Spleen (tissue), 7 donors: ENCODE data around the gene NFATC2.

ENCODE experiments used
- POLR2AphosphoS5 ChIP-seq, 3 donors: sonication (generic); formaldehyde crosslinking; IDR thresholded peaks; one replicate each; pipeline ENCODE4 v1.5.1; 2017; ENCODE audit warnings: antibody characterized with exemption in 3 of 3
- TF ChIP-seq, protein P1 (sequence below), 11 experiments: fragments of 200-600 bp in 7 of 11; fragments of 450-650 bp in 4 of 11; sonication (generic) in 4 of 11; IDR thresholded peaks in 8 of 11; conservative IDR thresholded peaks in 3 of 11; 1 replicate in 7 of 11; 2 replicates in 4 of 11; pipeline versions ENCODE4 v1.4.0 to v1.8.0; 2016 to 2021; ENCODE audit warnings: antibody characterized with exemption in 11 of 11, inconsistent platforms in 4 of 11, mild to moderate bottlenecking in 1 of 11
- donor health status: DM: no; HTN: no; CAD: no; lungs with moderate emphysema.
- donor health status: DM: no; HTN: no; CAD: no.
- donor health status: DM: no; HTN: no; CAD: no.

DNA sequence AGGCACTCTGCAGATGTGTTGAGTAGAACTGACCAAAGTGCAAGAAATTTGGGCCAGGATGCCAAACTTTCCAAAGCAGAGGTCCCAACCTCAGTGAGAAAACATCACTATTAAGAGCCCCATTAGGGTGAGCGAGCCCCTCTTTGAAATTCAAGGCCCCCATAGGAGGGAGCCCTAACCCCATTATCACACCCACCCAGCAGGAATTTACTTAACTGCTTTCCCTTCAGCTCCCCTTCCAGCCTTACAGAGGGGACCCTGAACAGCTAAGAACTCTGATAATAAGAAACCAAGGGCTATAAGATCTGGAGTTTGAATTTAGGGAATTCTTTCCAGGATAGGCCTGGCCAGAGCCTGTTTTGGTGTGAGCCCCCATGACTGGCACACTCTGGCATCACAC is 130.6 kb downstream of the NFATC2 start:
- no peak for TF ChIP-seq POLR2AphosphoS5 (IDR thresholded peaks at IDR 0.05)
- TF ChIP-seq, protein P1, sequence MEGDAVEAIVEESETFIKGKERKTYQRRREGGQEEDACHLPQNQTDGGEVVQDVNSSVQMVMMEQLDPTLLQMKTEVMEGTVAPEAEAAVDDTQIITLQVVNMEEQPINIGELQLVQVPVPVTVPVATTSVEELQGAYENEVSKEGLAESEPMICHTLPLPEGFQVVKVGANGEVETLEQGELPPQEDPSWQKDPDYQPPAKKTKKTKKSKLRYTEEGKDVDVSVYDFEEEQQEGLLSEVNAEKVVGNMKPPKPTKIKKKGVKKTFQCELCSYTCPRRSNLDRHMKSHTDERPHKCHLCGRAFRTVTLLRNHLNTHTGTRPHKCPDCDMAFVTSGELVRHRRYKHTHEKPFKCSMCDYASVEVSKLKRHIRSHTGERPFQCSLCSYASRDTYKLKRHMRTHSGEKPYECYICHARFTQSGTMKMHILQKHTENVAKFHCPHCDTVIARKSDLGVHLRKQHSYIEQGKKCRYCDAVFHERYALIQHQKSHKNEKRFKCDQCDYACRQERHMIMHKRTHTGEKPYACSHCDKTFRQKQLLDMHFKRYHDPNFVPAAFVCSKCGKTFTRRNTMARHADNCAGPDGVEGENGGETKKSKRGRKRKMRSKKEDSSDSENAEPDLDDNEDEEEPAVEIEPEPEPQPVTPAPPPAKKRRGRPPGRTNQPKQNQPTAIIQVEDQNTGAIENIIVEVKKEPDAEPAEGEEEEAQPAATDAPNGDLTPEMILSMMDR (IDR thresholded peaks at IDR 0.05 in 8 of 11, conservative IDR thresholded peaks at IDR 0.05 in 3 of 11) = no peak
